HG03442 (cell line): ENCODE measurements around the gene DPT.

Source experiments
- ATAC-seq: cut with Tn5 transposase; IDR thresholded peaks from one replicate; pipeline ENCODE4 v1.9.1; 2021; ENCODE audit warnings: mild to moderate bottlenecking, moderate library complexity; ENCODE audit not compliant: unreplicated experiment

DPT gene

DNA sequence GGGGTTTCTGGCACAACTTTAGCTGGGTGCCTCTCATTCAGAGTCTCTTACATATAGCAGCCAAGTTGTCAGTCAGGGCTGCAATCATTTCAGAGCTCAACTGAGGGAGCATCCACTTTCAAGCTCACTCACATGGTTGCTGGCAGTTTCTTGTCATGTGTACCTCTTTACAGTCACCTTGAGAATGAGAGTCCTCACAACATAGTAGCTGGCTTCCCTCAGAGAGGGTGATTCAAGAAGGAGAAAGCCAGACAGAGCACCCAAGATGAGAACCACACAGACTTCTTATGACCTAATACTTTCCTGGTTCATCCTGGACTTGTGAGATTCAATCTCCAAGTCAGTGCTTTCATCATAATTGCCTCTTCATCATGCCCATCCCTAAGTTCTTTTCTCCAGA lies 57.2 kb downstream of the DPT start:
- no peak for ATAC-seq

DNA sequence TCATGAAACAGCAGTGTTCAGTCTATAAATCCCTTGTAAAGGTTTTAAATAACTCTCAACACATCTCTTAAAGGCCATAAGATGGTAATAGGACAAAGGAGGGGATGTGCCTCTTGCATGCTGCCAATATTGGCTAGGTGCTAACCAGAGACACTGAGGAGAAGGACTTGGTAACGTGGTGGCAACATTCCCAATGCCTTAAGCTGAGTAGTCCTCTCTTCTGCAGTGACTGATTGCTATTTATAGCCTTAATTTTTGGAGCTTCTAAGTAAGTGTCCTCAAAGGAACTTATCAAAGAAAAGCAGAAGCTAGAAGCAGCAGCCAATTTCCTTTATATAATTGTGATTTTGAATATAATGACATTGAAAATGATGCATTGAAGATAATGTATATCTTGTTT lies 63.0 kb downstream of the DPT start:
- ATAC-seq: no peak

DNA sequence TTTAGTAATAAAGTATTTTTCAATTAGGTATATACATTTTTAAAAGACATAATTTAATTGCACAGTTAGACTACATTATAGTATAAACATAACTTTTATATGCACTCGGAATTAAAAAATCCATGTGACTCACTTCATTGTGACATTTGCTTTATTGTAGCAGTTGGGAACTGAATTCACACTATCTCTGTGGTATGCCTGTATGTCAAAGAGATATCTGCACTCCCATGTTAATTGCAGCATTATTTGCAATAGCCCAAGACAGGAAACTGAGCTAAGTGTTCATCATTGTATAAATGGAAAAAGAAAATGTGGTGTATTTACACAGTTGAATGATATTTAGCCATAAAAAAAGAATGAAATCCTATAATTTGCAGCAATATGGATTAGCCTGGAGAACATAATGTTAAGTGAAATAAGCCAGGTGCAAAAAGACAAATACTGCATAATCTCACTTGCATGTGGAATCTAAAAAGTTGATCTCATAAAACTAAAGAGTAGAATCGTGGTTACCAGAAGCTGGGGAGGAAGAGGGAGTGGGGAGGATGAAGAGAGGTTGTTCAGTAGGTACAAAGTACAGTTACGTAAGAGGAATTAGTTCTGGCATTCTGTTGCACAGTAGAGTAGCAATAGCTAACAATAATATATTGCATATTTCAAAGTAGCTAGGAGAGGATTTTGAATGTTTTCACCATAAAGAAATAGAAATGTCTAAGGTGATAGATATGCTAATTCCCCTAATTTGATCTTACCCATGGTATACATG lies 64.8 kb downstream of the DPT start:
- no peak for ATAC-seq

DNA sequence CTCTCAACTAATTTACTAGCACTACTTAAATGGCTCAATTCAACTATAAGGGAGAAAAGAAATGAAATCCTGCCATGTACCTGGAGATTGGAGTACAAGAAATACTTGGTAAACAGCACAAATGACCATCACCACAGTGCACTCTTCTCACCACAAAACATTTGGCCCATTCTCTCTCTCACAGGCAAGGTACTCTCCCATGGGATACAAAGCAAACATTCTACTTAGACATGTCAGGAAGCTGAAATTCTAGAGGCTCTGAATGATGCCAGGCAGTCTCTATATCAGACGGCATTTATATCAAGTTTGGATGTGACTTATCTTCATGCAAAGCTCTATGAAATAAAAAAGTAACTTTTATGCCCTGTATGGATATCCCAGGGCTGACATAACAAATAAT lies 72.5 kb downstream of the DPT start:
- no peak for ATAC-seq

DNA sequence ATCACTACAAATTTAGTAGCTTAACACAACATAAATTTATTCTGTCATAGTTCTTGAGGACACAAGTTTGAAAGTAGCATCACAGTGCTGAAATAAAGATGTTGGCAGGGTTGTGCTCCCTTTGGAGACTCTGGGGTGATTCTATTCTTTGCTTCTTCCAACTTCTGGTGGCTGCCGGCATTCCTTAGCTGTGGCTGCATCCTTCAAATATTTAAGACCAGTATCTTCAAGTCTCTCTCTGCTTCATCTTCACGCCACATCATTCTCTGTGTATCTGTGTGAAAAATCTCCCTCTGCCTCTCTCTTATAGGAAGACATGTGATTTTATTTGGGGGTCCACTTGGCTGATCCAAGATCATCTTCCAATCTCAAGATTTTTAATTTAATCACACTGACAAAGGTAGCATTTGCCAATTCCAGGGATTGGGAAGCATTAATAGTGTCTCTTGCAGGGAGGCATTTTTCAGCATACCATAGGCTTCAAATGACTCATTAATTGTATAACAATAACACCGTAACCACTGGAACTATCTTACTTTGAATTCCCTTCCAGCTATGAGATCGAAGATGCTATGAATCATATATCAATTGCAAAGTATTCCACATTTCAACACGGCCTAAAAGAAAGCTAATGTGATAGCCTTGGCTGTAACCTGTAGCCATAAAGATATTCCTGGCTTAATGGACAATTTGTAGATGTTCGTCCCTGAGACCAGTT lies 74.6 kb downstream of the DPT start:
- no peak for ATAC-seq

DNA sequence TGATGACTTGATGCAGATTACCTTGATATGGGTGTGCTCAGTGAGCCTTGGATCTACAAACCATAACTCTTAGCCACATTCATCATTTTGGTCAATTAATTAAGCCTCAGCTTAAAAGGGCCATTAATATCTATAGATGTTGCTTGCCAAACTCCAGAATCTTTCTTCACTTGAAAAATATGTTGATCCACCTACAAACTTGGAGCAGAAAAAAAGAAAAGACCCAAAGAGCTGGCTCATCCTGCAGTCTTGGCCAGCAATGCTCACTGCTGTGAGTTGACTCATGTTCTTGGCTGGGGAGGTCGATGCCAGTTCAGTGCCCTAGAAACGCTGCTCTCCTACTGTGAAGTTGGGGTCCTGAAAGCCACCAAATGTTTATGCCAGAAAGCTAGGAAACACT lies 75.4 kb downstream of the DPT start:
- ATAC-seq: no peak

- ATAC-seq: no peak
These were observed 83.3 kb downstream of the DPT start for GRCh38 chr1:168645721-168646120.
